HCT116 (cell line): Measurements from ENCODE around the gene SMIM45.

Experiments
- ATF3 ChIP-seq: IDR thresholded peaks from 2 replicates; pipeline ENCODE4 v1.6.1; 2012
- CTCF ChIP-seq, 3 experiments: fragments of 200-600 bp in 1 of 3; sonication (generic) in 1 of 3; IDR thresholded peaks in 2 of 3; conservative IDR thresholded peaks in 1 of 3; 2 replicates each; pipeline ENCODE4 v1.5.1; 2012 to 2017; ENCODE audit warnings: low read depth in 2 of 3, low read length in 2 of 3, antibody characterized with exemption in 1 of 3, borderline replicate concordance in 1 of 3, control low read depth in 1 of 3, mild to moderate bottlenecking in 1 of 3, mixed read lengths in 1 of 3, mixed run types in 1 of 3, moderate library complexity in 1 of 3; ENCODE audit not compliant: insufficient read depth in 1 of 3
- EGR1 ChIP-seq: IDR thresholded peaks from 2 replicates; pipeline ENCODE4 v1.6.1; 2012; ENCODE audit warnings: low read depth
- ELF1 ChIP-seq: IDR thresholded peaks from 2 replicates; pipeline ENCODE4 v1.6.1; 2012; ENCODE audit warnings: low read depth, borderline replicate concordance
- EZH2 ChIP-seq: fragments of 200-600 bp; sonication (generic); IDR thresholded peaks from 2 replicates; pipeline ENCODE4 v1.6.1; 2017; ENCODE audit warnings: antibody characterized with exemption, mixed run types
- FOSL1 ChIP-seq: IDR thresholded peaks from 2 replicates; pipeline ENCODE4 v1.6.1; 2012; ENCODE audit warnings: low read depth
- MAX ChIP-seq: IDR thresholded peaks from 2 replicates; pipeline ENCODE4 v1.6.1; 2012
- POLR2A ChIP-seq: IDR thresholded peaks from 2 replicates; pipeline ENCODE4 v1.7.0; 2011; ENCODE audit warnings: borderline replicate concordance; ENCODE audit not compliant: insufficient read depth, insufficient read length; ENCODE audit errors: extremely low read depth
- POLR2AphosphoS5 ChIP-seq: IDR thresholded peaks from 2 replicates; pipeline ENCODE4 v1.6.1; 2011; ENCODE audit warnings: mild to moderate bottlenecking, low read depth, low read length, moderate library complexity
- REST ChIP-seq: IDR thresholded peaks from 2 replicates; pipeline ENCODE4 v1.6.1; 2012; ENCODE audit warnings: low read depth
- SP1 ChIP-seq: IDR thresholded peaks from 2 replicates; pipeline ENCODE4 v1.6.1; 2012; ENCODE audit warnings: low read depth
- ZBTB33 ChIP-seq: IDR thresholded peaks from 2 replicates; pipeline ENCODE4 v1.6.1; 2011; ENCODE audit warnings: mild to moderate bottlenecking, low read length, moderate library complexity; ENCODE audit not compliant: insufficient replicate concordance; ENCODE audit errors: extremely low read depth
- ZNF274 ChIP-seq: fragments of 200-500 bp; sonication (Bioruptor generic); IDR thresholded peaks from 2 replicates; pipeline ENCODE4 v1.6.1; 2014; ENCODE audit warnings: mild to moderate bottlenecking, low read depth, low read length, inconsistent platforms

GRCh38 chr22:41983513-41984405 is 31.8 kb downstream of the SMIM45 start:
- TF ChIP-seq POLR2A (no peak), CTCF (IDR thresholded peaks at IDR 0.05 in 2 of 3, conservative IDR thresholded peaks at IDR 0.05 in 1 of 3; ENCODE audit: borderline replicate concordance in 1 of 3, insufficient read depth in 1 of 3, low read depth in 2 of 3, low read length in 2 of 3) (no peak), ZNF274 (no peak), EGR1 (no peak), ELF1 (no peak), ZBTB33 (no peak), MAX (no peak), EZH2 (no peak), REST (no peak), POLR2AphosphoS5 (no peak), SP1 (no peak), ATF3 (no peak), FOSL1 (no peak)
